H1 (cell line): Measurements from ENCODE around the gene GTF2F1. TPM values are rescaled to one million over a fixed set of nuclear protein-coding genes. Genes with fewer than 3 reads are reported as not detected.

ENCODE experiments used
- polyA plus RNA-seq, 7 experiments: library from polyadenylated mRNA; depleted of rRNA in 3 of 7; stranded (reverse) in 5 of 7; unstranded in 2 of 7; fragments of >200 nt in 5 of 7; fragments of 200-250 nt in 2 of 7; gene quantifications; 1 replicate in 5 of 7; 2 replicates in 1 of 7; 4 replicates in 1 of 7; pipeline versions ENCODE4 v1.2.1 to v1.2.3, GENCODE V29; 2011 to 2013; ENCODE audit warnings: missing spikeins in 2 of 7, mixed read lengths in 2 of 7
- total RNA-seq: library from RNA; stranded (reverse); fragmentation: NEBNext Ultra II Directional; extraction: Animal tissue kit (Norgen Biotek cat#: 25700); gene quantifications from 2 replicates; pipeline ENCODE4 v1.2.1, GENCODE V29; 2021
- TF ChIP-seq, protein P1 (sequence below): IDR thresholded peaks from 2 replicates; pipeline ENCODE4 v1.6.1; 2012; ENCODE audit warnings: inconsistent platforms

The GTF2F1 gene
- total and polyA plus RNA-seq, 2 of the 8 experiments (the other 6 are each of a cell fraction or from before 2014, with no cell fraction given), result 29.3 to 56.3 TPM

DNA sequence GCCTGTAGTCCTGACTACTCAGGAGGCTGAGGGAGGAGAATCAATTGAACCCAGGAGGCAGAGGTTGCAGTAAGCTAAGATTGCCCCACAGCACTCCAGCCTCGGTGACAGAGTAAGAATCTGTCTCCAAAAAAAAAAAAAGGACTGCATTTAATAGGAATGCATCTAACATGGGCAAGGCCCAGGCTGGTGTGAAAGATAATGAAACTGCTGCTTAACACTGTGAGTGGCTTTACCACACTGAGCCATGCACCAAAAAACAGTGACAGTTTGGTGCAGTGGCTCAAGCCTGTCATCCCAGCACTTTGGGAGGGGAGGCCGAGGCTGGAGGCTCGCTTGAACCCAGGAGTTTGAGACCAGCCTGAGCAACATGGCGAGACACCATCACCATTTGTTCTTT, 8.6 kb downstream of the GTF2F1 start (continued):
- TF ChIP-seq, protein P1, sequence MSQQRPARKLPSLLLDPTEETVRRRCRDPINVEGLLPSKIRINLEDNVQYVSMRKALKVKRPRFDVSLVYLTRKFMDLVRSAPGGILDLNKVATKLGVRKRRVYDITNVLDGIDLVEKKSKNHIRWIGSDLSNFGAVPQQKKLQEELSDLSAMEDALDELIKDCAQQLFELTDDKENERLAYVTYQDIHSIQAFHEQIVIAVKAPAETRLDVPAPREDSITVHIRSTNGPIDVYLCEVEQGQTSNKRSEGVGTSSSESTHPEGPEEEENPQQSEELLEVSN, result no peak
